ENCODE measurements around the gene CAPZB. TPM values are rescaled to one million over a fixed set of nuclear protein-coding genes. Genes with fewer than 3 reads are reported as not detected.
"Not testable (repeated sequence)": the region's sequence is repeated elsewhere in the genome, so short reads cannot be mapped to it uniquely, and the experiment has no call there.

Gene CAPZB
- total and polyA plus RNA-seq, 2 donors (not counting 3 experiments of a cell fraction or from before 2014, with no cell fraction given), result 196 to 347 TPM

DNA sequence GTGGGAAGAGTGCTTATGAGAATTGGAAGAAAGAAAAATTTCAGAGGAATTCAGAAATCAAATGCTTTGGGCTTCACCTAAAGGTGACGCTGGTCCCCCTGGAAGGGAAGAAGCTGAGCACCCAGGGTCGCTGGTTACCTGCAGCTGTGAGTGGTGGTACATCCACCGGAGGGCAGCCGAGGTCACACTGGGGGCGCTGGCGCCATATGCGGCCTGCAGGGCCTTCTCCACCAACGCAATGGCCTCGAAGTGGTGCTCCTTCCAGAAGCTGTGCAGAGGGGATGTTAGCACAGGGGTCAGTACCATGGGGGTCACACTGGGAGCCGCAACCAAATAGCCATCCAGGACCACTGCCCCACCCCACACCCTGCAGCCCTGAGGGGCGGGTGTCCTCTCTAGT, 179.5 kb downstream of the CAPZB start:
- H3K4me2 ChIP-seq (ENCODE audit: insufficient read depth, low read length), result no peak overlapping the region
- ChIA-PET POLR2A (no interaction called here), CTCF (interaction anchor here (0.9 kb wide), 1 partner anchor 348 kb away, joined by 3 read pairs; no protein-coding TSS in a partner anchor)
- H3K27me3 ChIP-seq (ENCODE audit: control insufficient read depth in 2 of 2, insufficient read depth in 2 of 2, low read length in 2 of 2), result no peaks in the 10 kb centered on the region
- intact Hi-C loops (cut with micrococcal nuclease) (no loop called here), dilution Hi-C loops (cut with MboI; ENCODE audit: extremely low pct_ligation_motif_present, low sequenced_read_pairs) (no loop called here)
- H3K27ac ChIP-seq (ENCODE audit: insufficient read depth, low read depth, low read length), result no peak overlapping the region
- FAIRE-seq, result no peak
- no peak overlapping the region for H3K4me3 ChIP-seq (replicated peaks in 1 of 3; ENCODE audit: insufficient read depth in 1 of 3, low read depth in 1 of 3, low read length in 3 of 3)
- H4K20me1 ChIP-seq (replicated peaks; ENCODE audit: control insufficient read depth, extremely low read depth, insufficient read depth, low read length), result no peaks in the 10 kb centered on the region
- H3K9ac ChIP-seq (replicated peaks; ENCODE audit: extremely low read depth, insufficient read depth, low read length), result no peak overlapping the region
- no peaks in the 10 kb centered on the region for H3K79me2 ChIP-seq (ENCODE audit: control insufficient read depth, insufficient read depth, low read length)
- H3K9me1 ChIP-seq (replicated peaks; ENCODE audit: control insufficient read depth, extremely low read depth, insufficient read depth, low read length), result no peaks in the 10 kb centered on the region
- TF ChIP-seq POLR2AphosphoS5 (IDR thresholded peaks at IDR 0.05; ENCODE audit: insufficient read depth, low read depth, low read length) (no peak), JUN (IDR thresholded peaks at IDR 0.05; ENCODE audit: borderline replicate concordance, insufficient read depth, insufficient read length, low read depth) (no peak), FOS (IDR thresholded peaks at IDR 0.05; ENCODE audit: borderline replicate concordance, insufficient read depth, low read length) (no peak), GATA2 (IDR thresholded peaks at IDR 0.05; ENCODE audit: insufficient read depth, insufficient read length, low read depth, low read length) (no peak), MYC (IDR thresholded peaks at IDR 0.05; ENCODE audit: low read depth, low read length) (no peak)
- TF ChIP-seq, protein P1, sequence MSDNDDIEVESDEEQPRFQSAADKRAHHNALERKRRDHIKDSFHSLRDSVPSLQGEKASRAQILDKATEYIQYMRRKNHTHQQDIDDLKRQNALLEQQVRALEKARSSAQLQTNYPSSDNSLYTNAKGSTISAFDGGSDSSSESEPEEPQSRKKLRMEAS (IDR thresholded peaks at IDR 0.05; ENCODE audit: insufficient read depth, insufficient read length), result no peak
- H3K9me3 ChIP-seq (replicated peaks; ENCODE audit: control insufficient read depth, insufficient read depth, low read length), result no peaks in the 10 kb centered on the region
- no peak for DNase-seq (ENCODE audit: low read depth, low spot score)
- peaks cover 8 to 20% of the 10 kb centered on the region in 2 experiments for H3K36me3 ChIP-seq (ENCODE audit: control insufficient read depth in 2 of 2, extremely low read depth in 1 of 2, insufficient read depth in 2 of 2, low read length in 2 of 2)
- no peak overlapping the region for H2AFZ ChIP-seq (ENCODE audit: low read depth, low read length)
- BruUV-seq (replicated peaks), result no TSS peak
- peaks cover under 1% of the 10 kb centered on the region for H3K4me1 ChIP-seq (ENCODE audit: control insufficient read depth, extremely low read depth, insufficient read depth, low read length)

- dilution Hi-C loops (cut with MboI; ENCODE audit: extremely low pct_ligation_motif_present, low sequenced_read_pairs); H3K9ac ChIP-seq (replicated peaks; ENCODE audit: extremely low read depth, insufficient read depth, low read length); intact Hi-C loops (cut with micrococcal nuclease); H3K4me1 ChIP-seq (ENCODE audit: control insufficient read depth, extremely low read depth, insufficient read depth, low read length); H3K9me3 ChIP-seq (replicated peaks; ENCODE audit: control insufficient read depth, insufficient read depth, low read length); H3K4me2 ChIP-seq (ENCODE audit: insufficient read depth, low read length); H3K4me3 ChIP-seq (replicated peaks in 1 of 3; ENCODE audit: insufficient read depth in 1 of 3, low read depth in 1 of 3, low read length in 3 of 3); CTCF ChIA-PET; DNase-seq (ENCODE audit: low read depth, low spot score); H2AFZ ChIP-seq (ENCODE audit: low read depth, low read length); POLR2A ChIA-PET; H3K27me3 ChIP-seq (ENCODE audit: control insufficient read depth in 2 of 2, insufficient read depth in 2 of 2, low read length in 2 of 2); H3K27ac ChIP-seq (ENCODE audit: insufficient read depth, low read depth, low read length); BruUV-seq (replicated peaks); H3K9me1 ChIP-seq (replicated peaks; ENCODE audit: control insufficient read depth, extremely low read depth, insufficient read depth, low read length); H4K20me1 ChIP-seq (replicated peaks; ENCODE audit: control insufficient read depth, extremely low read depth, insufficient read depth, low read length); H3K79me2 ChIP-seq (ENCODE audit: control insufficient read depth, insufficient read depth, low read length); FAIRE-seq: not testable (repeated sequence)
- peaks cover 8 to 20% of the 10 kb centered on the region in 2 experiments for H3K36me3 ChIP-seq (ENCODE audit: control insufficient read depth in 2 of 2, extremely low read depth in 1 of 2, insufficient read depth in 2 of 2, low read length in 2 of 2)
Observed at GRCh38 chr1:19304081-19304480, 181.3 kb downstream of the CAPZB start.
